Natural killer cell (primary cell): ENCODE data around the gene EPHB1. TPM values are rescaled to one million over a fixed set of nuclear protein-coding genes. Genes with fewer than 3 reads are reported as not detected.

Experiments
- ATAC-seq, 3 donors: fragments of 150-1000 bp in 2 of 3; fragments of 200-7000 bp in 1 of 3; cut with Tn5 transposase; 1 replicate in 1 of 3; 2 replicates in 2 of 3; pipeline ENCODE4 v1.10.0; 2021; ENCODE audit warnings: mild to moderate bottlenecking in 2 of 3, moderate library complexity in 2 of 3
- DNase-seq, 2 donors: peaks; one replicate each; pipeline versions ENCODE4 v3.0.0 to v3.0.0-alpha.2; 2013 to 2021; ENCODE audit warnings: mixed read lengths in 1 of 2
- H3K27ac ChIP-seq: one replicate; pipeline ENCODE4 v1.5.1; 2013; ENCODE audit warnings: mild to moderate bottlenecking, low read length
- H3K27me3 ChIP-seq: one replicate; pipeline ENCODE4 v1.6.1; 2013; ENCODE audit warnings: low read length; ENCODE audit not compliant: control insufficient read depth, insufficient read depth
- H3K36me3 ChIP-seq: one replicate; pipeline ENCODE4 v1.6.1; 2013; ENCODE audit warnings: low read length; ENCODE audit not compliant: control insufficient read depth, insufficient read depth
- H3K4me1 ChIP-seq: one replicate; pipeline ENCODE4 v1.6.1; 2013; ENCODE audit warnings: low read length; ENCODE audit not compliant: control insufficient read depth, insufficient read depth
- H3K4me3 ChIP-seq: one replicate; pipeline ENCODE4 v1.5.1; 2013; ENCODE audit warnings: low read length
- H3K9me3 ChIP-seq: one replicate; pipeline ENCODE4 v1.6.1; 2013; ENCODE audit warnings: low read length; ENCODE audit not compliant: control insufficient read depth, insufficient read depth
- H3K27ac Mint-ChIP-seq, 2 donors: one replicate each; pipeline ENCODE4 v1.8.0; 2022; ENCODE audit warnings: mild to moderate bottlenecking in 2 of 2, mixed read lengths in 2 of 2, moderate library complexity in 1 of 2
- H3K27me3 Mint-ChIP-seq, 2 donors: one replicate each; pipeline ENCODE4 v1.8.0; 2022; ENCODE audit warnings: low read depth in 2 of 2, mixed read lengths in 2 of 2
- H3K36me3 Mint-ChIP-seq: one replicate; pipeline ENCODE4 v1.8.0; 2022; ENCODE audit warnings: mixed read lengths
- H3K4me1 Mint-ChIP-seq, 2 donors: one replicate each; pipeline ENCODE4 v1.8.0; 2022; ENCODE audit warnings: mixed read lengths in 2 of 2
- H3K4me3 Mint-ChIP-seq: one replicate; pipeline ENCODE4 v1.8.0; 2022; ENCODE audit warnings: mild to moderate bottlenecking, moderate library complexity, mixed read lengths
- H3K9me3 Mint-ChIP-seq, 2 donors: one replicate each; pipeline ENCODE4 v1.8.0; 2022; ENCODE audit warnings: mixed read lengths in 2 of 2
- WGBS: methylation state at CpG from one replicate; pipeline ENCODE4 v1.1.7; 2013; ENCODE audit warnings: missing lambda C conversion rate; ENCODE audit not compliant: insufficient coverage; 5-methylcytosine and 5-hydroxymethylcytosine counted together
- intact Hi-C: fragments of 100-400 bp; cut with micrococcal nuclease; formaldehyde crosslinking; loops from one replicate; pipeline ENCODE4 v1.14.2; 2022
- total RNA-seq, 4 donors: library from RNA; stranded (reverse); fragments of 120-200 nt in 1 of 4; gene quantifications; one replicate each; pipeline versions ENCODE4 v1.2.3 to v1.2.4, GENCODE V29; 2013 to 2022
- TF ChIP-seq, protein P1 (sequence below): fragments of 200-600 bp; IDR thresholded peaks from one replicate; pipeline ENCODE4 v1.8.0; 2022; ENCODE audit warnings: antibody characterized with exemption

The EPHB1 gene
- total RNA-seq, 3 donors from 2014 or later (not counting 1 experiment from before 2014, with no cell fraction given): 0.60 TPM; not detected in 2

DNA sequence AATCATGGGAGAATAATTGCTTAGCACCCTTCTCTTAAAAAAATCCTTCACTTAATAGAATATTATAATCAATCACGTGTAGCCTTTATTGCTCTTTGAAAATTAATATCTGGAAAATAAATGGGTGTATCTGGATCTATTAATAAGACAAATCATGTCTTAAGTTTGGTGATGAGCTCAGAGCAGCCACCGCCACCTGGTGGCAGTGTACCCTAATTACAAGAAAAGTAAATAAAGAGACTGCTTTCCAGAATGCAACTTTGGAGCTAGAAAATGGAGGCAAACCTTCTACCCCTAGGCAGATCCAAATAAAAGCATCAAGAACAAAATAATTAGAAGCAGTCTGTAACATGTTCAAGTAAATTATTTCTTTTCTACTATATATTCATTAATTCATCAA lies 43.5 kb downstream of the EPHB1 start:
- peaks cover 2 to 8% of the 10 kb centered on the region in 2 donors for H3K9me3 Mint-ChIP-seq
- Histone ChIP-seq H3K27ac (no peak overlapping the region), H3K36me3 (no peaks in the 10 kb centered on the region), H3K27me3 (no peaks in the 10 kb centered on the region), H3K4me1 (no peaks in the 10 kb centered on the region), H3K9me3 (peaks cover 3% of the 10 kb centered on the region), H3K4me3 (no peak overlapping the region)
- TF ChIP-seq, protein P1, sequence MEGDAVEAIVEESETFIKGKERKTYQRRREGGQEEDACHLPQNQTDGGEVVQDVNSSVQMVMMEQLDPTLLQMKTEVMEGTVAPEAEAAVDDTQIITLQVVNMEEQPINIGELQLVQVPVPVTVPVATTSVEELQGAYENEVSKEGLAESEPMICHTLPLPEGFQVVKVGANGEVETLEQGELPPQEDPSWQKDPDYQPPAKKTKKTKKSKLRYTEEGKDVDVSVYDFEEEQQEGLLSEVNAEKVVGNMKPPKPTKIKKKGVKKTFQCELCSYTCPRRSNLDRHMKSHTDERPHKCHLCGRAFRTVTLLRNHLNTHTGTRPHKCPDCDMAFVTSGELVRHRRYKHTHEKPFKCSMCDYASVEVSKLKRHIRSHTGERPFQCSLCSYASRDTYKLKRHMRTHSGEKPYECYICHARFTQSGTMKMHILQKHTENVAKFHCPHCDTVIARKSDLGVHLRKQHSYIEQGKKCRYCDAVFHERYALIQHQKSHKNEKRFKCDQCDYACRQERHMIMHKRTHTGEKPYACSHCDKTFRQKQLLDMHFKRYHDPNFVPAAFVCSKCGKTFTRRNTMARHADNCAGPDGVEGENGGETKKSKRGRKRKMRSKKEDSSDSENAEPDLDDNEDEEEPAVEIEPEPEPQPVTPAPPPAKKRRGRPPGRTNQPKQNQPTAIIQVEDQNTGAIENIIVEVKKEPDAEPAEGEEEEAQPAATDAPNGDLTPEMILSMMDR: no peak
- H3K4me3 Mint-ChIP-seq: no peak overlapping the region
- peaks cover 2% of the 10 kb centered on the region in 2 donors for H3K27me3 Mint-ChIP-seq
- intact Hi-C loops: no loop called here
- no peaks in the 10 kb centered on the region for H3K36me3 Mint-ChIP-seq
- no peak overlapping the region for H3K27ac Mint-ChIP-seq
- H3K4me1 Mint-ChIP-seq: no peaks in the 10 kb centered on the region
- DNase-seq: no peak
- WGBS: 73% methylated on average over 2 of the region's 2 CpGs
- no peak for ATAC-seq

DNA sequence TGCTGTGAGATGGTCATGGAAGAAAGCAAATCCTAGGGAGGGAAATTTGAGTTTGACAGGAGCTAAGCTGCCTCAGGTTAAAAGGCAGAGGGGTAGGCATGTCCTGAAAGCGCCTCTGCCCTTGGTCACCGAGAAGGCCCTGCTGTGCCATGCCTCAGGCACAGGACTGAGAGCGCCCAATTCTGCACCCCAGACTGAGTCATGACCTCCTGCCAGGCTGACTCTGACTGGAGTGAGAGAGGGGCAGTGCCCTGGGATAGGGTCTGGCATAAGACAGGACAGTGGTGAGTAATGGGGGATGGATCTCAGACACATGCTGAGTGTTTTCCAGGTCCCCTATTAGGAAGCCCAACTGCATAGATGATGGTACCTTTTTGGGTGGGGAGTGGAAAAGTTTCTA lies 44.4 kb downstream of the EPHB1 start:
- Histone ChIP-seq H3K9me3 (peaks cover 6% of the 10 kb centered on the region), H3K27ac (no peak overlapping the region), H3K36me3 (no peaks in the 10 kb centered on the region), H3K4me3 (no peak overlapping the region), H3K27me3 (no peaks in the 10 kb centered on the region), H3K4me1 (no peaks in the 10 kb centered on the region)
- WGBS: 96% methylated on average over 3 of the region's 3 CpGs
- intact Hi-C loops: no loop called here
- Mint-ChIP-seq H3K4me3 (no peak overlapping the region), H3K36me3 (no peaks in the 10 kb centered on the region), H3K9me3 (peaks cover 2 to 12% of the 10 kb centered on the region in 2 donors), H3K27ac (no peak overlapping the region), H3K4me1 (no peaks in the 10 kb centered on the region), H3K27me3 (no peaks in the 10 kb centered on the region)
- ATAC-seq: no peak
- DNase-seq: no peak
- TF ChIP-seq, protein P1: no peak

DNA sequence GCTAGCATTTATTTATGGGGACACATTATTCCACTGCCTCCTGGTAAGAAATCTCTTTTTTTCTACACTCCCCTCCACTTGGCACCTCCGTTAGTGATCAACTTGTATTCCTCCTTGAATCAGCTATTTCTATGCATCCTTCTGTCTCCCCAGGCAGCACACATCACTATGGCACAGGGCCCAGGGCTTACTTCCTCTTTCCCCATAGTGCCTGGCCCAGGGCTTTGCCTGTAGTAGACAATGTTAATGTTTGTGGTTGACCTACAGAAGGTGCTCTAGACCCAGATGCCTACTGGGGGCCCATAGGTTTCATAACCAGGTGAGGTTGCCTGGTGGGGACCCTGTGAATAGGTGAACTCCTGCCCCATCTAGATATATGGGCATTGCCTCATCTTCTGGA lies 44.9 kb downstream of the EPHB1 start:
- H3K27me3 Mint-ChIP-seq: no peaks in the 10 kb centered on the region
- H3K36me3 Mint-ChIP-seq: no peaks in the 10 kb centered on the region
- no peak for DNase-seq
- H3K4me3 Mint-ChIP-seq: no peak overlapping the region
- Histone ChIP-seq H3K4me3 (no peak overlapping the region), H3K9me3 (peaks cover 6% of the 10 kb centered on the region), H3K27me3 (no peaks in the 10 kb centered on the region), H3K27ac (no peak overlapping the region), H3K36me3 (no peaks in the 10 kb centered on the region), H3K4me1 (no peaks in the 10 kb centered on the region)
- WGBS: 56% methylated on average over 1 of the region's 1 CpG
- intact Hi-C loops: no loop called here
- no peak for ATAC-seq
- H3K9me3 Mint-ChIP-seq: peaks cover 2 to 12% of the 10 kb centered on the region in 2 donors
- TF ChIP-seq, protein P1: no peak
- no peak overlapping the region for H3K27ac Mint-ChIP-seq
- H3K4me1 Mint-ChIP-seq: no peaks in the 10 kb centered on the region

DNA sequence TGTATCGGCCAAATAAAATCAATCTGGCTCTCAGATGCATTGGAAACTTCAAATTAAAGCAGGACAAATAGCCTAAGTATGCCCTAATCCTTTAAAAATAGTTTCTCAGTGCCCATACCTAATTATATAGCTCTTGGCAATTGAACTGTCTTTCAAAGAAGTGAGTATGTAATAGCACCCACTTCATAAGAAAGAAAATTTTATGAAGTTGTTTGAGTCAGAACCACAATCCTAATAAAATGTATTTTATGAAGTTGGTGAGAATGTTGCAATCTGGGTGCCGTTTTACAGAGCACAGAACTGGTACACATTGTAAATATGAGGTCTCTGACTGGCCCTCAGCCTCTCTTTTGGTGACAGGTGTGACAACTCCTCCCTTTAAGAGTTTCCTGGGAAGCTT lies 45.4 kb downstream of the EPHB1 start:
- intact Hi-C loops: no loop called here
- TF ChIP-seq, protein P1: no peak
- Histone ChIP-seq H3K4me3 (no peak overlapping the region), H3K27ac (no peak overlapping the region), H3K4me1 (no peaks in the 10 kb centered on the region), H3K36me3 (no peaks in the 10 kb centered on the region), H3K27me3 (no peaks in the 10 kb centered on the region), H3K9me3 (peaks cover 6% of the 10 kb centered on the region)
- no peaks in the 10 kb centered on the region for H3K36me3 Mint-ChIP-seq
- H3K27me3 Mint-ChIP-seq: no peaks in the 10 kb centered on the region
- peaks cover 2 to 12% of the 10 kb centered on the region in 2 donors for H3K9me3 Mint-ChIP-seq
- 77% methylated on average over 2 of the region's 2 CpGs for WGBS
- ATAC-seq (no peak), DNase-seq (no peak)
- H3K4me3 Mint-ChIP-seq: no peak overlapping the region
- no peak overlapping the region for H3K27ac Mint-ChIP-seq
- no peaks in the 10 kb centered on the region for H3K4me1 Mint-ChIP-seq
